HCT116 (cell line): ENCODE results near the gene PIKFYVE. TPM values are rescaled to one million over a fixed set of nuclear protein-coding genes. Genes with fewer than 3 reads are reported as not detected.
A peak's percentile ranks its signal among the peaks of the same experiment; 100 is the strongest.

Experiments
- ATAC-seq: fragments of 200-7000 bp; cut with Tn5 transposase; 2 replicates; pipeline ENCODE4 v1.9.1; 2020; ENCODE audit warnings: mild to moderate bottlenecking, moderate library complexity
- BruUV-seq: library from RNA; stranded (reverse); fragments of 400-500 nt; replicated peaks from 2 replicates; lab custom pipeline; 2021; lab: Mats Ljungman, UMichigan
- CTCF ChIA-PET: fragments of 300-600 bp; sonication (Branson Sonifier 250); formaldehyde crosslinking; loops from one replicate; lab custom pipeline; 2021; ENCODE audit warnings: antibody characterized with exemption; lab: Charles Lee
- POLR2A ChIA-PET: fragments of 300-600, 350-600 bp; sonication (Branson Sonifier 250); formaldehyde crosslinking; loops from one replicate; lab custom pipeline; 2021; ENCODE audit warnings: antibody characterized with exemption; lab: Charles Lee
- RAD21 ChIA-PET, 2 experiments: fragments of 300-600 bp; sonication (Branson Sonifier 250); formaldehyde crosslinking; loops; one replicate each; lab custom pipeline; 2023; ENCODE audit warnings: low total read pairs in 2 of 2; ENCODE audit not compliant: uncharacterized antibody in 2 of 2, unreplicated experiment in 2 of 2, low non-redundant PET in 1 of 2; lab: Charles Lee
- DNase-seq: peaks from one replicate; pipeline ENCODE4 v3.0.0-alpha.2; 2010; ENCODE audit warnings: low read depth, low spot score
- H2AFZ ChIP-seq: fragments of 200-600 bp; shearing (Covaris generic), sonication (generic); 2 replicates; pipeline ENCODE4 v1.6.1; 2017; ENCODE audit warnings: low read depth, mixed run types, mixed read lengths, antibody characterized with exemption, low read length; ENCODE audit not compliant: poor library complexity, severe bottlenecking
- H3K27ac ChIP-seq: 2 replicates; pipeline ENCODE4 v1.5.1; 2012; ENCODE audit warnings: low read depth, low read length
- H3K27me3 ChIP-seq: fragments of 200-600 bp; sonication (generic); 2 replicates; pipeline ENCODE4 v1.6.1; 2016; ENCODE audit warnings: mixed run types, low read length, mixed read lengths; ENCODE audit not compliant: insufficient read depth
- H3K36me3 ChIP-seq, 2 experiments: fragments of 200-500 bp in 1 of 2; fragments of 200-600 bp in 1 of 2; sonication (Bioruptor generic) in 1 of 2; sonication (generic) in 1 of 2; 2 replicates each; pipeline versions ENCODE4 v1.5.1 to v1.6.1; 2014 to 2016; ENCODE audit warnings: low read length in 2 of 2, inconsistent platforms in 1 of 2, mixed read lengths in 1 of 2, mixed run types in 1 of 2; ENCODE audit not compliant: insufficient read depth in 2 of 2, control insufficient read depth in 1 of 2
- H3K4me1 ChIP-seq, 2 experiments: fragments of 200-600 bp in 1 of 2; sonication (generic) in 1 of 2; 2 replicates each; pipeline versions ENCODE4 v1.5.1 to v1.6.1; 2012 to 2017; ENCODE audit warnings: low read length in 2 of 2, inconsistent platforms in 1 of 2, mild to moderate bottlenecking in 1 of 2, mixed read lengths in 1 of 2, mixed run types in 1 of 2, moderate library complexity in 1 of 2; ENCODE audit not compliant: insufficient read depth in 2 of 2, control insufficient read depth in 1 of 2
- H3K4me2 ChIP-seq: fragments of 200-600 bp; sonication (generic); 2 replicates; pipeline ENCODE4 v1.6.1; 2017; ENCODE audit warnings: mixed run types, low read length, mixed read lengths
- H3K4me3 ChIP-seq, 2 experiments: fragments of 200-600 bp in 1 of 2; sonication (generic) in 1 of 2; replicated peaks in 1 of 2; 2 replicates each; pipeline ENCODE4 v1.5.1; 2011 to 2016; ENCODE audit warnings: low read length in 2 of 2, control low read depth in 1 of 2, low read depth in 1 of 2, mild to moderate bottlenecking in 1 of 2, mixed read lengths in 1 of 2, mixed run types in 1 of 2
- H3K79me2 ChIP-seq: fragments of 200-600 bp; sonication (generic); 2 replicates; pipeline ENCODE4 v1.6.1; 2017; ENCODE audit warnings: mild to moderate bottlenecking, mixed run types, low read length, moderate library complexity, mixed read lengths; ENCODE audit not compliant: insufficient read depth
- H3K9ac ChIP-seq: fragments of 200-600 bp; sonication (generic); 2 replicates; pipeline ENCODE4 v1.6.1; 2016; ENCODE audit warnings: low read length, mixed read lengths
- H3K9me2 ChIP-seq: fragments of 200-600 bp; sonication (generic), shearing (Covaris generic); 2 replicates; pipeline ENCODE4 v1.6.1; 2017; ENCODE audit warnings: mixed run types, mild to moderate bottlenecking, moderate library complexity; ENCODE audit not compliant: insufficient read depth
- H3K9me3 ChIP-seq, 2 experiments: fragments of 200-500 bp in 1 of 2; fragments of 200-600 bp in 1 of 2; sonication (Bioruptor generic) in 1 of 2; sonication (generic) in 1 of 2; 2 replicates each; pipeline ENCODE4 v1.6.1; 2014 to 2017; ENCODE audit warnings: low read length in 2 of 2, mixed read lengths in 2 of 2, inconsistent platforms in 1 of 2, low read depth in 1 of 2, mild to moderate bottlenecking in 1 of 2, mixed run types in 1 of 2, moderate library complexity in 1 of 2; ENCODE audit not compliant: control insufficient read depth in 1 of 2, insufficient read depth in 1 of 2
- H4K20me1 ChIP-seq: fragments of 200-600 bp; sonication (generic), shearing (Covaris generic); 2 replicates; pipeline ENCODE4 v1.6.1; 2017; ENCODE audit warnings: mixed run types, mild to moderate bottlenecking, moderate library complexity; ENCODE audit not compliant: insufficient read depth
- CBX3 ChIP-seq: IDR thresholded peaks from 2 replicates; pipeline ENCODE4 v1.6.1; 2012; ENCODE audit warnings: low read depth
- FOSL1 ChIP-seq: IDR thresholded peaks from 2 replicates; pipeline ENCODE4 v1.6.1; 2012; ENCODE audit warnings: low read depth
- MAX ChIP-seq: IDR thresholded peaks from 2 replicates; pipeline ENCODE4 v1.6.1; 2012
- POLR2A ChIP-seq: IDR thresholded peaks from 2 replicates; pipeline ENCODE4 v1.7.0; 2011; ENCODE audit warnings: borderline replicate concordance; ENCODE audit not compliant: insufficient read depth, insufficient read length; ENCODE audit errors: extremely low read depth
- RAD21 ChIP-seq: IDR thresholded peaks from 2 replicates; pipeline ENCODE4 v1.6.1; 2012; ENCODE audit warnings: low read depth, mild to moderate bottlenecking
- SIN3A ChIP-seq: IDR thresholded peaks from 2 replicates; pipeline ENCODE4 v1.6.1; 2012; ENCODE audit warnings: low read depth
- YY1 ChIP-seq: IDR thresholded peaks from 2 replicates; pipeline ENCODE4 v1.6.1; 2011; ENCODE audit warnings: low read length, low read depth, moderate library complexity, mild to moderate bottlenecking; ENCODE audit not compliant: insufficient replicate concordance; ENCODE audit errors: extremely low read depth
- ZFX ChIP-seq: fragments of 450-650 bp; IDR thresholded peaks from 2 replicates; pipeline ENCODE4 v1.6.1; 2017
- intact Hi-C: fragments of 100-400 bp; cut with micrococcal nuclease; formaldehyde crosslinking; loops from 2 replicates; pipeline ENCODE4 v1.10.0; 2022
- total RNA-seq: library from RNA; stranded (reverse); gene quantifications from one replicate; pipeline ENCODE4 v1.2.1, GENCODE V29; 2021; ENCODE audit not compliant: unreplicated experiment
- TF ChIP-seq, protein P1 (sequence below): IDR thresholded peaks from 2 replicates; pipeline ENCODE4 v1.6.1; 2012; ENCODE audit warnings: low read depth

Gene PIKFYVE
- total RNA-seq, 1 experiment from 2014 or later: 21.8 TPM

DNA sequence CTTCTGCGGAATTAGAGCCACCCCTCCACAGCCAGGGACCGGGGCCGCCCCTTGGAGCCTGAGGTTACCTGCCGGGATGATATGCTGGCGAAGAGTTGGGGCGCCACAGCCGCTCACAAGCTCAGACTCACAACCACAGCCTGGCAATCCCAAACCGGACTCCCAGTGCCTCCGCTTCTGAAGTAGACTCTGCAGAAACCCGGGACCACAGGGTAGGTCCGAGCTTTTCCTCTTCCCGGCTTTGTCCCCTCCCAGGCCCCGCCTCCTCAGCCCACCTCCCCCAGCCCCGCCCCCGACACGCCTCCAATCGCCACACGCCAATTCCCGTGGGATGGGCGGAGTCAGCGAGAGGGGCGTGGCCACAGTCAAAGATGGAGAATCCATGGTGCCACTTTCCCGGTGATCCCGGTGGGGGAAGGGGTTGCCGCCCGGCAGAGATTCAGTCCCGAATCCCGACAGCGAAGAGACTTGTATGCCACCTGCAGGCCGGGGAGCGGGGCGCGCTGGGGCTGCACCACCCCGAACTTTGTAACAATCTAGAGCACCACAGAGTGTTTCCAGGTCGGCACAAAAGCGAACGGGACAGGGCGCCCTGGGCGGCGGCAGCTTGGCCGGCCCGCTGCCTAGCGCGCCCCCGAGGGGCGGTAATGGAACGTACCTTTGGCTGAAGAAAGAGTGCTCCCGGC, 11.0 kb upstream of the PIKFYVE start, which contains the start of gene IDH1 (continued):
- TF ChIP-seq, protein P1, sequence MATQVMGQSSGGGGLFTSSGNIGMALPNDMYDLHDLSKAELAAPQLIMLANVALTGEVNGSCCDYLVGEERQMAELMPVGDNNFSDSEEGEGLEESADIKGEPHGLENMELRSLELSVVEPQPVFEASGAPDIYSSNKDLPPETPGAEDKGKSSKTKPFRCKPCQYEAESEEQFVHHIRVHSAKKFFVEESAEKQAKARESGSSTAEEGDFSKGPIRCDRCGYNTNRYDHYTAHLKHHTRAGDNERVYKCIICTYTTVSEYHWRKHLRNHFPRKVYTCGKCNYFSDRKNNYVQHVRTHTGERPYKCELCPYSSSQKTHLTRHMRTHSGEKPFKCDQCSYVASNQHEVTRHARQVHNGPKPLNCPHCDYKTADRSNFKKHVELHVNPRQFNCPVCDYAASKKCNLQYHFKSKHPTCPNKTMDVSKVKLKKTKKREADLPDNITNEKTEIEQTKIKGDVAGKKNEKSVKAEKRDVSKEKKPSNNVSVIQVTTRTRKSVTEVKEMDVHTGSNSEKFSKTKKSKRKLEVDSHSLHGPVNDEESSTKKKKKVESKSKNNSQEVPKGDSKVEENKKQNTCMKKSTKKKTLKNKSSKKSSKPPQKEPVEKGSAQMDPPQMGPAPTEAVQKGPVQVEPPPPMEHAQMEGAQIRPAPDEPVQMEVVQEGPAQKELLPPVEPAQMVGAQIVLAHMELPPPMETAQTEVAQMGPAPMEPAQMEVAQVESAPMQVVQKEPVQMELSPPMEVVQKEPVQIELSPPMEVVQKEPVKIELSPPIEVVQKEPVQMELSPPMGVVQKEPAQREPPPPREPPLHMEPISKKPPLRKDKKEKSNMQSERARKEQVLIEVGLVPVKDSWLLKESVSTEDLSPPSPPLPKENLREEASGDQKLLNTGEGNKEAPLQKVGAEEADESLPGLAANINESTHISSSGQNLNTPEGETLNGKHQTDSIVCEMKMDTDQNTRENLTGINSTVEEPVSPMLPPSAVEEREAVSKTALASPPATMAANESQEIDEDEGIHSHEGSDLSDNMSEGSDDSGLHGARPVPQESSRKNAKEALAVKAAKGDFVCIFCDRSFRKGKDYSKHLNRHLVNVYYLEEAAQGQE: no peak
- TF ChIP-seq ZFX: no peak
- no peak for TF ChIP-seq FOSL1
- peak; percentile 61 for TF ChIP-seq RAD21
- peak; percentile 81 for TF ChIP-seq YY1
- TF ChIP-seq POLR2A: no peak
- TF ChIP-seq SIN3A: peak; percentile 50
- 0 out of 2 replicates have a peak, but pooled peaks have one; percentile 10 for TF ChIP-seq MAX
- TF ChIP-seq, all 23 proteins: peak for 8

DNA sequence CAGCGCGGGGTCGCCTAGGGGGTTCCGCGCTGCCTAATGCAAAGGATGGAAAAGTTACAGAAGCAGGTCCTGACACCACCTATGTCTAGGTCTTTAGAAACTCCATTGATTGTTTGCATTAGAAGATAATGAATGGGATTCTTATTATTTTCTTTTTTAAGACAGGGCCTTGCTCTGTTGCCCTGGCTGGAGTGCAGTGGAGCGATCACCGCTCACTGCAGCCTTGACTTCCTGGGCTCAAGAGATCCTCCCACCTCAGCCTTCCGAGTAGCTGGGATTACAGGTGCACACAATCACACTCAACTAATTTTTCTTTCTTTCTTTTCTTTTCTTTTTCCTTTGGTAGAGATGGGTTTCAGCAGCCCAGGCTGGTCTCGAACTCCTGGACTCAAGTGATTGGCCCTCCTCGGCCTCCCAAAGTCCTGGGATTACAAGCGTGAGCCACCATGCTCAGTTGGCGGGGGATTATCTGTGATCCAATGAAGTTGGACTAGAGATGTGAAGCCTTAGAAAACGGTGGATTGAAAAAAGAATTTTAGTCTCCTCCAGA, 10.4 kb upstream of the PIKFYVE start:
- Histone ChIP-seq H3K36me3 (peaks cover 0 to 5% of the 10 kb centered on the region in 2 experiments; a peak in 1 of 4 replicates), H2AFZ (peak overlapping the region; percentile 83), H3K79me2 (no peaks in the 10 kb centered on the region), H3K27me3 (no peaks in the 10 kb centered on the region), H3K9me2 (no peaks in the 10 kb centered on the region), H3K4me2 (peak overlapping the region; percentile 96), H3K4me3 (peak overlapping the region; percentile 79 to 80), H4K20me1 (no peaks in the 10 kb centered on the region)
- POLR2A ChIA-PET: interaction anchor here (1.3 to 2.5 kb wide), 3 partner anchors 10 to 154 kb away, joined by 3 to 16 read pairs (median 8); partner anchors contain the start of gene PIKFYVE
- intact Hi-C loops: loop anchor here (2.0 to 5.0 kb wide), 3 partner anchors 81 to 1077 kb away; no protein-coding TSS in a partner anchor
- ATAC-seq: peak; percentile 15
- CTCF ChIA-PET: interaction anchor here (1.0 to 4.4 kb wide), 5 partner anchors 9 to 510 kb away, joined by 3 to 44 read pairs (median 10); no protein-coding TSS in a partner anchor
- TF ChIP-seq CBX3 (0 out of 2 replicates have a peak, but pooled peaks have one; percentile 0), YY1 (no peak)
- TF ChIP-seq, all 23 proteins: peak for 1
- H3K9me3 ChIP-seq: no peaks in the 10 kb centered on the region
- DNase-seq: no peak
- H3K9ac ChIP-seq: peak overlapping the region; percentile 55
- peak overlapping the region; percentile 64 for H3K27ac ChIP-seq
- BruUV-seq: no TSS peak
- RAD21 ChIA-PET: no interaction called here
- peaks cover 10 to 20% of the 10 kb centered on the region in 2 experiments; a peak in 3 of 4 replicates for H3K4me1 ChIP-seq
